Uterus (tissue), 2 donors: ENCODE data around the gene TOX2.

Source experiments
- POLR2A ChIP-seq, 2 donors: fragments of 450-650 bp; IDR thresholded peaks; one replicate each; pipeline ENCODE4 v1.6.1; 2016; ENCODE audit warnings: antibody characterized with exemption in 2 of 2, mild to moderate bottlenecking in 1 of 2, moderate library complexity in 1 of 2
- TF ChIP-seq, protein P1 (sequence below), 4 experiments: fragments of 200-600 bp in 2 of 4; fragments of 450-650 bp in 2 of 4; sonication (generic) in 2 of 4; IDR thresholded peaks; one replicate each; pipeline ENCODE4 v1.5.1; 2016 to 2019; ENCODE audit warnings: antibody characterized with exemption in 4 of 4, mild to moderate bottlenecking in 2 of 4, moderate library complexity in 1 of 4

DNA sequence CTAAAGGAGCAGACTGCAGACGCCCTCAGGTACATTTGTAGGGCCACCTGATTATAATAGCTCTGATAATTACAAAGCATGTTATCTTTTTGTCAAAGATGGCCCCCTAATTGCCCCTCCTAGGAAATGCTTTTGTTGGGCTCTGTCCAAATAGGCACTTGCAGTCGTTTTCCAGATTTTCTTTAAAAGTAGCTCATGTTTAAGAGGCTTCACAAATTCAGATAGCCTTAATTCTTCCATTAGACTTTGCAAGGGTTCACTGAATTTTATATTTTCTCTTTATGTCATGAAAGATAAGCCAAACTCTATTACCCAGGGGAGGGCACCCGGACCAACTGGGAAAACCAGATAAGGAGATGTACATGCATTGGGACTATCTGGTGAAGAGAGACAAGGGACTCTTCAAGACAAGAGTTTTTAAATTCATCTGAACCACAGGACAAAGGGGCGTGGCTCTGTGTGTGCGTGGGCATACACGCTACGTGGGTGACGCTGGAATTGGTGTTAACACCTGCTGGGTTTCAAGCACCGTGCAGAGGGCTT is 95.6 kb downstream of the TOX2 start:
- TF ChIP-seq, protein P1, sequence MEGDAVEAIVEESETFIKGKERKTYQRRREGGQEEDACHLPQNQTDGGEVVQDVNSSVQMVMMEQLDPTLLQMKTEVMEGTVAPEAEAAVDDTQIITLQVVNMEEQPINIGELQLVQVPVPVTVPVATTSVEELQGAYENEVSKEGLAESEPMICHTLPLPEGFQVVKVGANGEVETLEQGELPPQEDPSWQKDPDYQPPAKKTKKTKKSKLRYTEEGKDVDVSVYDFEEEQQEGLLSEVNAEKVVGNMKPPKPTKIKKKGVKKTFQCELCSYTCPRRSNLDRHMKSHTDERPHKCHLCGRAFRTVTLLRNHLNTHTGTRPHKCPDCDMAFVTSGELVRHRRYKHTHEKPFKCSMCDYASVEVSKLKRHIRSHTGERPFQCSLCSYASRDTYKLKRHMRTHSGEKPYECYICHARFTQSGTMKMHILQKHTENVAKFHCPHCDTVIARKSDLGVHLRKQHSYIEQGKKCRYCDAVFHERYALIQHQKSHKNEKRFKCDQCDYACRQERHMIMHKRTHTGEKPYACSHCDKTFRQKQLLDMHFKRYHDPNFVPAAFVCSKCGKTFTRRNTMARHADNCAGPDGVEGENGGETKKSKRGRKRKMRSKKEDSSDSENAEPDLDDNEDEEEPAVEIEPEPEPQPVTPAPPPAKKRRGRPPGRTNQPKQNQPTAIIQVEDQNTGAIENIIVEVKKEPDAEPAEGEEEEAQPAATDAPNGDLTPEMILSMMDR (IDR thresholded peaks at IDR 0.05): no peak
- TF ChIP-seq POLR2A (IDR thresholded peaks at IDR 0.05): no peak
